K562 (cell line): ENCODE data around the gene IFT122. TPM values are rescaled to one million over a fixed set of nuclear protein-coding genes. Genes with fewer than 3 reads are reported as not detected.

Source experiments
- ATAC-seq: fragments of 200-7000 bp; cut with Tn5 transposase; 3 replicates; pipeline ENCODE4 v1.9.1; 2020; ENCODE audit warnings: moderate library complexity
- BruUV-seq: library from RNA; stranded (reverse); fragments of 400-500 nt; replicated peaks from 2 replicates; lab custom pipeline; 2021; lab: Mats Ljungman, UMichigan
- CTCF ChIA-PET: fragments of 300-600 bp; formaldehyde crosslinking; extraction: SDS; loops from one replicate; lab custom pipeline; 2021; ENCODE audit warnings: low intra/inter-chr PET ratio; lab: Yijun Ruan, JAX
- POLR2A ChIA-PET: fragments of 300-600, 350-650 bp; sonication (Branson Sonifier 250); formaldehyde crosslinking; extraction: SDS; loops from one replicate; lab custom pipeline; 2021; ENCODE audit warnings: antibody characterized with exemption, inconsistent platforms; lab: Yijun Ruan, JAX
- DNase-seq, 4 experiments: peaks; one replicate each; pipeline versions ENCODE4 v3.0.0 to v3.0.0-alpha.2; 2011 to 2018; ENCODE audit warnings: low spot score in 3 of 4, mixed read lengths in 3 of 4; ENCODE audit errors: extremely low read depth in 1 of 4
- FAIRE-seq: peaks from 2 replicates; lab custom pipeline; 2011; peaks lifted over from hg19 to GRCh38; lab: Jason Lieb, UNC
- H2AFZ ChIP-seq: 2 replicates; pipeline ENCODE4 v1.6.0; 2011; ENCODE audit warnings: low read depth, low read length, control low read depth, inconsistent platforms
- H3K27ac ChIP-seq: fragments of 200-600 bp; 3 replicates; pipeline ENCODE4 v1.8.0; 2011; ENCODE audit warnings: low read depth, mild to moderate bottlenecking, control low read depth, inconsistent platforms, low read length, moderate library complexity, mixed read lengths; ENCODE audit errors: extremely low read depth
- H3K27me3 ChIP-seq, 2 experiments: fragments of 300-600 bp in 1 of 2; 2 replicates in 1 of 2; 3 replicates in 1 of 2; pipeline versions ENCODE4 v1.6.0 to v1.8.0; 2011; ENCODE audit warnings: inconsistent platforms in 2 of 2, low read length in 2 of 2, mild to moderate bottlenecking in 1 of 2, mixed read lengths in 1 of 2, moderate library complexity in 1 of 2; ENCODE audit not compliant: control insufficient read depth in 2 of 2, insufficient read depth in 2 of 2
- H3K36me3 ChIP-seq: fragments of 300-600 bp; 3 replicates; pipeline ENCODE4 v1.8.0; 2011; ENCODE audit warnings: mild to moderate bottlenecking, low read length, inconsistent platforms; ENCODE audit not compliant: control insufficient read depth, insufficient read depth
- H3K4me1 ChIP-seq, 2 experiments: fragments of 200-600 bp in 1 of 2; replicated peaks in 1 of 2; 2 replicates in 1 of 2; 3 replicates in 1 of 2; pipeline versions ENCODE4 v1.5.1 to v1.8.0; 2011; ENCODE audit warnings: inconsistent platforms in 2 of 2, low read length in 2 of 2, mild to moderate bottlenecking in 1 of 2, mixed read lengths in 1 of 2, moderate library complexity in 1 of 2; ENCODE audit not compliant: control insufficient read depth in 2 of 2, insufficient read depth in 2 of 2
- H3K4me2 ChIP-seq: 2 replicates; pipeline ENCODE4 v1.6.1; 2011; ENCODE audit warnings: low read length, control low read depth, inconsistent platforms, mixed read lengths; ENCODE audit not compliant: insufficient read depth
- H3K4me3 ChIP-seq: fragments of 200-600 bp; sonication (generic), shearing (Covaris generic); 2 replicates; pipeline ENCODE4 v1.5.1; 2016; ENCODE audit warnings: control low read depth, inconsistent platforms
- H3K79me2 ChIP-seq: fragments of 200-600 bp; 3 replicates; pipeline ENCODE4 v1.8.0; 2011; ENCODE audit warnings: low read length, inconsistent platforms; ENCODE audit not compliant: control insufficient read depth, insufficient read depth
- H3K9ac ChIP-seq, 2 experiments: 2 replicates each; pipeline versions ENCODE4 v1.6.0 to v1.6.1; 2011; ENCODE audit warnings: low read depth in 2 of 2, low read length in 2 of 2, control low read depth in 1 of 2, inconsistent platforms in 1 of 2, mild to moderate bottlenecking in 1 of 2, mixed read lengths in 1 of 2; ENCODE audit not compliant: insufficient read depth in 1 of 2
- H3K9me1 ChIP-seq: one replicate; pipeline ENCODE4 v1.6.0; 2011; ENCODE audit warnings: inconsistent platforms, mild to moderate bottlenecking, low read length, moderate library complexity; ENCODE audit not compliant: control insufficient read depth, insufficient read depth
- H3K9me3 ChIP-seq: replicated peaks from 2 replicates; pipeline ENCODE4 v1.5.1; 2011; ENCODE audit warnings: low read depth, low read length, inconsistent platforms; ENCODE audit not compliant: control insufficient read depth, insufficient read depth
- H4K20me1 ChIP-seq: replicated peaks from 2 replicates; pipeline ENCODE4 v1.6.1; 2011; ENCODE audit warnings: low read length, inconsistent platforms, mixed read lengths; ENCODE audit not compliant: control insufficient read depth, insufficient read depth
- CHD4 ChIP-seq: fragments of 200-600 bp; sonication (generic); IDR thresholded peaks from 3 replicates; pipeline ENCODE4 v1.6.1; 2012; ENCODE audit warnings: low read depth, mild to moderate bottlenecking, mixed read lengths, low read length, inconsistent platforms; ENCODE audit not compliant: insufficient read depth, insufficient replicate concordance, poor library complexity, severe bottlenecking
- ELF4 ChIP-seq: fragments of 450-650 bp; formaldehyde crosslinking; IDR thresholded peaks from 2 replicates; pipeline ENCODE4 v1.4.0; 2022; ENCODE audit warnings: missing genetic modification characterization
- GATAD2A ChIP-seq: fragments of 450-650 bp; IDR thresholded peaks from 2 replicates; pipeline ENCODE4 v1.6.1; 2017
- NFYB ChIP-seq: IDR thresholded peaks from 2 replicates; pipeline ENCODE4 v1.6.1; 2011; ENCODE audit warnings: mild to moderate bottlenecking, moderate library complexity; ENCODE audit not compliant: insufficient read length; ENCODE audit errors: extremely low read depth
- SMARCE1 ChIP-seq: fragments of 450-650 bp; IDR thresholded peaks from 2 replicates; pipeline ENCODE4 v1.7.1; 2016; ENCODE audit warnings: mild to moderate bottlenecking
- TAF1 ChIP-seq: IDR thresholded peaks from 2 replicates; pipeline ENCODE4 v1.6.1; 2011; ENCODE audit warnings: mild to moderate bottlenecking, low read length, moderate library complexity; ENCODE audit not compliant: insufficient read depth, control insufficient read depth, severe bottlenecking; ENCODE audit errors: extremely low read depth
- ZC3H11A ChIP-seq: IDR thresholded peaks from 2 replicates; pipeline ENCODE4 v1.6.1; 2012; ENCODE audit warnings: low read depth, low read length, improper control_type of control experiment
- ZNF583 ChIP-seq: fragments of 250-450 bp; sonication (Bioruptor Pico); IDR thresholded peaks from 2 replicates; pipeline ENCODE4 v1.4.0; 2020
- WGBS: fragments of 100-300 bp; shearing (Covaris generic); methylation state at CpG from one replicate; pipeline ENCODE4 v1.1.6; 2016; ENCODE audit warnings: low coverage, mixed read lengths; ENCODE audit not compliant: insufficient coverage; ENCODE audit errors: missing lambda C conversion rate; 5-methylcytosine and 5-hydroxymethylcytosine counted together
- in situ Hi-C: fragments of 300-500 bp; cut with MboI; formaldehyde crosslinking; loops from 4 replicates; pipeline ENCODE4 v1.15.0; 2018; ENCODE audit warnings: inconsistent platforms, mixed read lengths
- intact Hi-C: fragments of 100-400 bp; cut with micrococcal nuclease; formaldehyde crosslinking; loops from 2 replicates; pipeline ENCODE4 v1.14.2; 2022
- polyA plus RNA-seq, 8 experiments: library from polyadenylated mRNA; depleted of rRNA in 4 of 8; stranded (reverse) in 5 of 8; unstranded in 3 of 8; fragments of >200 nt; fragmentation: Nextera tagmentation in 2 of 8; fragmentation: Illumina TruSeq in 1 of 8; extraction: Ambion mirVana in 2 of 8; extraction: Trizol in 1 of 8; gene quantifications; 2 replicates each; pipeline versions ENCODE4 v1.2.1 to v1.2.3, GENCODE V29; 2011 to 2014; ENCODE audit warnings: inconsistent platforms in 1 of 8, missing spikeins in 1 of 8
- total RNA-seq, 7 experiments: library from RNA; depleted of rRNA in 6 of 7; stranded (reverse); fragments of >200 nt in 6 of 7; fragmentation: Illumina TruSeq in 2 of 7; extraction: Trizol in 2 of 7; gene quantifications; 2 replicates each; pipeline versions ENCODE4 v1.2.1 to v1.2.3, GENCODE V29; 2011 to 2021; ENCODE audit warnings: low replicate concordance in 1 of 7

Gene IFT122
- total and polyA plus RNA-seq, 9 of the 15 experiments (the other 6 are each of a cell fraction or from before 2014, with no cell fraction given) = 2.4 to 11.5 (median 7.7) TPM

GRCh38 chr3:129529436-129530210, 89.6 kb downstream of the IFT122 start:
- intact Hi-C loops (no loop called here), in situ Hi-C loops (no loop called here)
- no TSS peak for BruUV-seq
- Histone ChIP-seq H3K4me1 (peaks cover 0 to 7% of the 10 kb centered on the region in 2 experiments; a peak in 2 of 5 replicates), H3K4me3 (no peak overlapping the region), H3K79me2 (no peaks in the 10 kb centered on the region), H3K9me1 (no peaks in the 10 kb centered on the region), H3K27ac (no peak overlapping the region), H4K20me1 (no peaks in the 10 kb centered on the region), H3K4me2 (no peak overlapping the region), H3K9ac (no peak overlapping the region; a peak in 1 of 4 replicates), H2AFZ (no peak overlapping the region), H3K27me3 (peaks cover 4 to 26% of the 10 kb centered on the region in 2 experiments; a peak in 2 of 5 replicates), H3K9me3 (no peaks in the 10 kb centered on the region), H3K36me3 (no peaks in the 10 kb centered on the region)
- DNase-seq (no peak), FAIRE-seq (no peak), ATAC-seq (no peak)
- ChIA-PET CTCF (no interaction called here), POLR2A (no interaction called here)
- 11% methylated on average over 7 of the region's 12 CpGs for WGBS
- no peak for TF ChIP-seq TAF1
- TF ChIP-seq SMARCE1 = no peak
- no peak for TF ChIP-seq CHD4
- no peak for TF ChIP-seq ELF4 (CRISPR knock-in tag)
- TF ChIP-seq GATAD2A = no peak
- no peak for TF ChIP-seq ZC3H11A
- TF ChIP-seq NFYB = no peak
- no peak for TF ChIP-seq ZNF583 (CRISPR knock-in tag)
